ENCODE measurements around the gene LRP10. TPM values are rescaled to one million over a fixed set of nuclear protein-coding genes. Genes with fewer than 3 reads are reported as not detected.
A peak's percentile ranks its signal among the peaks of the same experiment; 100 is the strongest.

The LRP10 gene
- total and polyA plus RNA-seq, 2 experiments from 2014 or later, result 56.2 to 117 TPM

DNA sequence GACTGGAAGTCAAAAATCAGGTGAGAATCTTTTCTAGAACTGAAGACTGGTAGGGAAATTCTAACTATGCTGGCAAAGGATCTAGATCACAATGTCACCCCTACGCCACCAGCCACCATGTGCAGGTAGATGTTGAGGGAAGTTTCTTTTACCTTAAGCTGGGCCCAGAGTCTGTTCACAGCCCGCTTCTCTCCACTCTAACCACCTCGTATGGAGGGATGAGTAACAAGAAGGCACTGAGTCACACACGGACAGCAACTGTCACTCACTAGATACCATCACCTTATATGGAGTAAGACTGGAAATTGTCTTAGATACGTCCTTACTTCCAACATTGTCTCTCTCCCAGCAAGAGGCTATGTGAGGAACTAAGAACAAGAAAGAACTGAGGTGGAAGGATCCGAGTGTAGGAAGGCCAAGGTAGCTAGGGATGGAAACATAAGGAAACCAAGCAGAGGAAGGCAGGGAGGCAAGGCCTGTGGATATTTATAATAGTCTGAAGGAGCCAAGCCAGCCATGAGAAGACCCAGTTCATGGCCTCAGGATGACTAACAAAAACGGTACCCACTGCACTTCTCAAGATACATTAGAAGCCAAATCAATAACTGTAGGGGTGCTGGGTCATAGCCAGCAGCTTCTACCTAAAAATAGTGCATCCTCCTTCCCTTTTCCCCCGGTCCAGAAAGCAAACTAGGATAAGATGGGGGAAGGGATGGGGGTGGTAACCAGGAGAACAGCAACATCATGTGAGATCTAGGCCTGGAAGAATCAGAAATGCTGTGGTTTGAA, 27.0 kb downstream of the LRP10 start:
- H3K27ac ChIP-seq, result peak overlapping the region; percentile 44
- no peaks in the 10 kb centered on the region for H3K36me3 ChIP-seq (replicated peaks; ENCODE audit: insufficient read depth, low read depth)
- H3K79me2 ChIP-seq, result no peaks in the 10 kb centered on the region
- 78% methylated on average over 8 of the region's 8 CpGs for WGBS (ENCODE audit: low lambda C conversion rate, missing lambda C conversion rate)
- no peaks in the 10 kb centered on the region for H3K9me3 ChIP-seq (ENCODE audit: low read depth)
- H3K27me3 ChIP-seq, result no peaks in the 10 kb centered on the region
- no peak overlapping the region for H3K4me3 ChIP-seq
- TF ChIP-seq EZH2phosphoT487 (IDR thresholded peaks at IDR 0.05; ENCODE audit: low read depth, severe bottlenecking, unreplicated experiment), result no peak
- TF ChIP-seq EZH2 (IDR thresholded peaks at IDR 0.05; ENCODE audit: borderline replicate concordance), result no peak
- TF ChIP-seq, protein P1, sequence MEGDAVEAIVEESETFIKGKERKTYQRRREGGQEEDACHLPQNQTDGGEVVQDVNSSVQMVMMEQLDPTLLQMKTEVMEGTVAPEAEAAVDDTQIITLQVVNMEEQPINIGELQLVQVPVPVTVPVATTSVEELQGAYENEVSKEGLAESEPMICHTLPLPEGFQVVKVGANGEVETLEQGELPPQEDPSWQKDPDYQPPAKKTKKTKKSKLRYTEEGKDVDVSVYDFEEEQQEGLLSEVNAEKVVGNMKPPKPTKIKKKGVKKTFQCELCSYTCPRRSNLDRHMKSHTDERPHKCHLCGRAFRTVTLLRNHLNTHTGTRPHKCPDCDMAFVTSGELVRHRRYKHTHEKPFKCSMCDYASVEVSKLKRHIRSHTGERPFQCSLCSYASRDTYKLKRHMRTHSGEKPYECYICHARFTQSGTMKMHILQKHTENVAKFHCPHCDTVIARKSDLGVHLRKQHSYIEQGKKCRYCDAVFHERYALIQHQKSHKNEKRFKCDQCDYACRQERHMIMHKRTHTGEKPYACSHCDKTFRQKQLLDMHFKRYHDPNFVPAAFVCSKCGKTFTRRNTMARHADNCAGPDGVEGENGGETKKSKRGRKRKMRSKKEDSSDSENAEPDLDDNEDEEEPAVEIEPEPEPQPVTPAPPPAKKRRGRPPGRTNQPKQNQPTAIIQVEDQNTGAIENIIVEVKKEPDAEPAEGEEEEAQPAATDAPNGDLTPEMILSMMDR (IDR thresholded peaks at IDR 0.05; ENCODE audit: poor library complexity), result no peak
- no peak overlapping the region for H2AFZ ChIP-seq
- H3K4me2 ChIP-seq, result no peak overlapping the region
- no peaks in the 10 kb centered on the region for H4K20me1 ChIP-seq (ENCODE audit: insufficient read depth, poor library complexity, severe bottlenecking)
- no peaks in the 10 kb centered on the region for H3K9me2 ChIP-seq (replicated peaks; ENCODE audit: insufficient read depth)
- DNase-seq (ENCODE audit: low spot score), result no peak
- peaks cover 4% of the 10 kb centered on the region for H3K4me1 ChIP-seq (ENCODE audit: insufficient read depth)

- H3K36me3 ChIP-seq (replicated peaks; ENCODE audit: insufficient read depth, low read depth), result no peaks in the 10 kb centered on the region
- no peaks in the 10 kb centered on the region for H3K27me3 ChIP-seq
- H3K79me2 ChIP-seq, result peaks cover 3% of the 10 kb centered on the region
- no peak overlapping the region for H3K4me2 ChIP-seq
- TF ChIP-seq, protein P1 (IDR thresholded peaks at IDR 0.05; ENCODE audit: poor library complexity), result peak; percentile 75
- no peak for TF ChIP-seq EZH2 (IDR thresholded peaks at IDR 0.05; ENCODE audit: borderline replicate concordance)
- H3K9me3 ChIP-seq (ENCODE audit: low read depth), result no peaks in the 10 kb centered on the region
- H3K27ac ChIP-seq, result peak overlapping the region; percentile 56
- no peaks in the 10 kb centered on the region for H4K20me1 ChIP-seq (ENCODE audit: insufficient read depth, poor library complexity, severe bottlenecking)
- WGBS (ENCODE audit: low lambda C conversion rate, missing lambda C conversion rate), result 38% methylated on average over 3 of the region's 3 CpGs
- H3K4me1 ChIP-seq (ENCODE audit: insufficient read depth), result peaks cover 4% of the 10 kb centered on the region
- H3K9me2 ChIP-seq (replicated peaks; ENCODE audit: insufficient read depth), result no peaks in the 10 kb centered on the region
- H2AFZ ChIP-seq, result no peak overlapping the region
- no peak overlapping the region for H3K4me3 ChIP-seq
- DNase-seq (ENCODE audit: low spot score), result peak; percentile 83
Observed at GRCh38 chr14:22900081-22900799, 28.7 kb downstream of the LRP10 start.

- no peaks in the 10 kb centered on the region for H3K36me3 ChIP-seq (replicated peaks; ENCODE audit: insufficient read depth, low read depth)
- WGBS (ENCODE audit: low lambda C conversion rate, missing lambda C conversion rate), result 93% methylated on average over 7 of the region's 7 CpGs
Observed at GRCh38 chr14:22901799-22902198, 30.3 kb downstream of the LRP10 start.

More at GRCh38 chr14:22901799-22902198, 30.3 kb downstream of the LRP10 start:
- H3K4me1 ChIP-seq (ENCODE audit: insufficient read depth), result peaks cover 4% of the 10 kb centered on the region
- H3K4me3 ChIP-seq, result no peak overlapping the region
- TF ChIP-seq, protein P1 (IDR thresholded peaks at IDR 0.05; ENCODE audit: poor library complexity), result no peak
- TF ChIP-seq EZH2 (IDR thresholded peaks at IDR 0.05; ENCODE audit: borderline replicate concordance) (no peak), EZH2phosphoT487 (IDR thresholded peaks at IDR 0.05; ENCODE audit: low read depth, severe bottlenecking, unreplicated experiment) (no peak)
- no peaks in the 10 kb centered on the region for H3K9me2 ChIP-seq (replicated peaks; ENCODE audit: insufficient read depth)
- no peak overlapping the region for H3K4me2 ChIP-seq
- H2AFZ ChIP-seq, result no peak overlapping the region
- no peaks in the 10 kb centered on the region for H4K20me1 ChIP-seq (ENCODE audit: insufficient read depth, poor library complexity, severe bottlenecking)
- no peak for DNase-seq (ENCODE audit: low spot score)
- H3K27ac ChIP-seq, result no peak overlapping the region
- H3K9me3 ChIP-seq (ENCODE audit: low read depth), result no peaks in the 10 kb centered on the region
- H3K79me2 ChIP-seq, result peaks cover 9% of the 10 kb centered on the region
- H3K27me3 ChIP-seq, result no peaks in the 10 kb centered on the region

Measured in hepatocyte (in vitro differentiated cells).